ENCODE results near the gene KIRREL1.

The KIRREL1 gene

GRCh38 chr1:158146165-158146564 is 152.7 kb downstream of the KIRREL1 start:
- DNase-seq (ENCODE audit: low read depth, low spot score), result no peak

- DNase-seq (ENCODE audit: low read depth, low spot score), result no peak
Observed at GRCh38 chr1:158146739-158147138, 153.3 kb downstream of the KIRREL1 start.

GRCh38 chr1:158147401-158147800 is 154.0 kb downstream of the KIRREL1 start:
- DNase-seq (ENCODE audit: low read depth, low spot score), result no peak

GRCh38 chr1:158147869-158148268 is 154.4 kb downstream of the KIRREL1 start:
- DNase-seq (ENCODE audit: low read depth, low spot score), result no peak

- no peak for DNase-seq (ENCODE audit: low read depth, low spot score)
Observed at GRCh38 chr1:158148468-158148867, 155.0 kb downstream of the KIRREL1 start.

GRCh38 chr1:158149175-158149574 is 155.7 kb downstream of the KIRREL1 start:
- DNase-seq (ENCODE audit: low read depth, low spot score), result no peak

All from brain pericyte (primary cell).